Inferior parietal cortex (tissue), 1 donor: ENCODE results near the gene GZMA.

ENCODE experiments used
- DNase-seq: peaks from one replicate; pipeline ENCODE4 v3.0.0-alpha.2; 2016; ENCODE audit errors: extremely low spot score

Gene GZMA

DNA sequence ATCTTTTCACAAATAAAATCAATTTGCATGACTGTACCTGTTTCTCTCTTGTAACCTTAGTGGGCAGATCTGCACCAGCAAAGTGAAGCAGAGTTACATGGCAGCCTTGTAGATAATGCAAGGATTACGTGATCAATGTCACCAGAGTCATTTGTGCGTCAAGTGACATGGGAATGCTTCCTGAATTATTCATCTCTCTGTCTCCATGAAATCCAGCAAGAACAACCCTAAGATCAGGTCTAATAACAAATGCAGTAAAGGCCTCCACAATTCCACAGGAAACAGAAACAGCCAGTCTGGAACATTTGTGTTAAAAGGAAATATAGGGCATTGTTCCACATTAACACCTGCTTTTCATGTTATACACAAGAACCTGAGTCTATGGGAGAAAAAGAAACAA lies 7.8 kb downstream of the GZMA start:
- DNase-seq: no peak

- no peak for DNase-seq
Measured at GRCh38 chr5:55113327-55113726, 10.9 kb downstream of the GZMA start.

DNA sequence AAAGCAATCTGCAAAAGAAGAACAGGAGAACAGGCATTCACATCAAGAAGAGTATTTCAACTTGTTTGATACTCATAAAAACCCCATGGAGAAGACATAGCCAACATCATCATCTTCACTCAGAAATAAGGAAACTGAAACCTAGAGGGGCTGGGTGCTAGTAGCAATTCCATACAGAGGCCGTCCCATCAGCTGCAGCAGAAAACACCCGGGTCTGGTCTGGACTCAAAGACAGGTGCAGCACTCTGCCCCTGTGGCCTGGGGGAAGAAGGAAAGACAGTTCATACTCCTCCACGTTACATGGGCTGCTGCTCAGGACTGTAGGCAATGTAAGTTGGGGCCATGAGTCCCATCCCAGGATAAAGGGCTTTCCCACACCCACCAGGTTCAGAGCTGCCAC lies 11.6 kb downstream of the GZMA start:
- no peak for DNase-seq

- no peak for DNase-seq
Measured at GRCh38 chr5:55123365-55123764, 20.9 kb downstream of the GZMA start.

- DNase-seq: no peak
Measured at GRCh38 chr5:55134053-55134722, 31.7 kb downstream of the GZMA start.

DNA sequence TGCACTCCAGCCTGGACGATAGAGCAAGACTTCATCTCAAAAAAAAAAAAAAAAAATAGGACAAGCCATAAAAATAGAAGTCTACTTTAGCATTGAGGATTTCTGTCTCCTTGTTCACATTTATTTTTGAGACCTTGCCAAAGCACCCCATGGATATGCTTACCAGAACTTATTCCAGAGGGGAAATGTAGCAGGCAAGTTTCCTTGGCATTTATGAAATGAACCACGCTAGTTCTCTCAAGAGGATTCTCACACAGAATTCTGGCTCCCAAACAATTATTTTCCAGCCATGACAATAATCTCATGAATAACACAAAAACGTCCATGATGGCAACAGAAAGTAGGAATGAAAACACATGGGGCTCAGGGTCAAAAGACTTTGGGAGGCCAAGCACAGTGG lies 34.1 kb downstream of the GZMA start:
- DNase-seq: no peak

GRCh38 chr5:55140908-55141665 lies 38.6 kb downstream of the GZMA start:
- no peak for DNase-seq

DNA sequence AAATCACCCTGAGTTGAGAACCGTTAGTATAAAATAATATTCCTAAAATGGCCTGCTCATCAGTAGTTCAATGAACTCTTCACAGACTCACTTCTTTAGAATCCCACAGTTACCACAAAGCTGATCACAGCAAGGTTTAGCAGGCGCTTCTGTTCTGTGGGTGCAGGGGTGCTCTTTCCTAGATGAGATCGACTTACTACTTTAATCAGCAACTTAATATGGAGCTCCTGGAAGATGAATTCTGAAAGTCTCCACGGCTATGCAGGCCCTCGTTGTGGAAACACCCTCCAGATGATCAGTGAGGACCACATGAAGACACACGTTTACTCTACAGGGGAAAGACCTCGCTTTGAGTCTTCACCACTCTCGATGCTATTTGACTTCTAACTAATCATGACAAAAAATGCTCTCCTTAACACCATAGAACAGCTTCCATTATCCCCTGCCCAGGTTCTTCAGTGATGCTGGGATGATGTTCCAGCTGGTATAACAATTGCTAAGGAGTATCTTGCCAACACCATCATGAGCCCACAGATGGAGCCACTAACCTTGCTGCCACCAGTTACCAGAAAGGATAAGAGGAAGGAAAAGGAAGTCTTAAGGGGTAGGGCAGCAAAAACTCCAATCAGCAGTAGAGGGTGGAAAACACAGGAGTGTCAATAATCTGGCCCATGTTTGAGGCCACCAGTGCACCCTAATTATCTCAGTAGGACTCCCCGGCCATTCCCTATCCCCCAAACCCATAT lies 39.7 kb downstream of the GZMA start:
- no peak for DNase-seq

GRCh38 chr5:55143624-55144023 lies 41.2 kb downstream of the GZMA start:
- no peak for DNase-seq

DNA sequence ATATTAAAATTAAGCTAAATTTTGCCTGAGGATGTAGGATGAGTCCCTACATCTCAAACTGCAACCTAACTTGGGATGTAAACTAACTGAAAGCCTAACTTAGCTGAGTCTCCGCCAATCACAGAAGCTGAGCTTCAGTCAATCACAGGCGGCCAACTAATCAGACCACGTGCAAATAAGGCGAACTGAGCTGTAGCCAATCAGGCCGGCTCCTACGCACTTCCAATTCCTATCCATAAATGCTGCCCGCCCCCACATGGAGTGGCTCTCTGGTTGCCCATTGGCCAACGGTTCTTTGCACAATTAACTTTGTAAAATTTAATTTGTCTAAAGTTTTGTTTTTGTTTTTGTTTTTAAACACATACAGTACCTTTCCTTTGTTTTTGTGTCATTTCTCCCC lies 43.6 kb downstream of the GZMA start:
- no peak for DNase-seq

DNA sequence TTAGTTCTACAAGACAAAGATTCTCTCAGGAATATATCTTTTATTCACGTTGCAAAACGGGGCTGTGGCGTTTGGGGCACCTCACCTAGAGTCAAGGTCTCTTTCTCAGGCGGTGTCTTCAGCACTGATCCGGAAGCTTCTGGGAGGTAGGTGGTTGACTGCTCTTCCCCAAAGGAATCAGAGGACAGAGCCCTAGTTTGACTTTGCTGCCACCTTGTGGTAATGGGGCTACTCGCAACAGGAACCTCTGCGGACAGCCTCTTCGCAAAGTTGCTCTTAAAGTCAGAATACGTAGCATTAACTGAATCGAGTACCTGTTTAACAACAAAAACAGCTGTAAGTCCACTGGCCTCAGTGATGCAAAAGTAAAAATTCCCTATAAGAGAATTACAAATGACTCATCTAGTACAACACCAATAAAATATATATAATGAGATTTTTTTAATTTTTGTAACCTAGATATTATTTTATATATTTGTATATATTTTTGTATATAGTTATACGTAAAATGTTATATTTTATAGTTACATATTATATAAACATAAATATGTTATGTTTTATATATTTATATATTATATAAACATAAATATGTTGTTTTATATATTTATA lies 44.2 kb downstream of the GZMA start:
- DNase-seq: peak; percentile 90

DNA sequence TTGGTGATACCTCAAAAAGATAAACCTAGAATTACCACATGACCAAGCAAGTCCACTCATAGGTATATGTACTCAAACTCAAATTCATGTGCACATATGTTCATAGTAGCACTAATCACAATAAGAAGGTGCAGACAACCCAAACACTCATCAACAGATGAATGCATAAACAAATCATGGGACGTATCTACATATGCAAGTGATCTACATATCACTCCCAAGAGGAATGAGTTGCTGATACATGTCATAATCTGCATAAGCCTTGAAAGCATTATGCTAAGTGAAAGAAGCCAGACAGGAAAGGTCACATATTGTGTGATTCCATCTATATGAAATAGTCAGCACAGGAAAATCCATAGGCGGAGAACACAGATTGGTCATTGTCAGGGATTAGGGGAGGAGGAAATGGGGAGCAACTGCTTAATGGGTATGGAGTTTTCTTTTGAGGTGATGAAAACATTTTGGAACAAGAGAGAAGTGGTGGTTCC lies 46.9 kb downstream of the GZMA start:
- no peak for DNase-seq

DNA sequence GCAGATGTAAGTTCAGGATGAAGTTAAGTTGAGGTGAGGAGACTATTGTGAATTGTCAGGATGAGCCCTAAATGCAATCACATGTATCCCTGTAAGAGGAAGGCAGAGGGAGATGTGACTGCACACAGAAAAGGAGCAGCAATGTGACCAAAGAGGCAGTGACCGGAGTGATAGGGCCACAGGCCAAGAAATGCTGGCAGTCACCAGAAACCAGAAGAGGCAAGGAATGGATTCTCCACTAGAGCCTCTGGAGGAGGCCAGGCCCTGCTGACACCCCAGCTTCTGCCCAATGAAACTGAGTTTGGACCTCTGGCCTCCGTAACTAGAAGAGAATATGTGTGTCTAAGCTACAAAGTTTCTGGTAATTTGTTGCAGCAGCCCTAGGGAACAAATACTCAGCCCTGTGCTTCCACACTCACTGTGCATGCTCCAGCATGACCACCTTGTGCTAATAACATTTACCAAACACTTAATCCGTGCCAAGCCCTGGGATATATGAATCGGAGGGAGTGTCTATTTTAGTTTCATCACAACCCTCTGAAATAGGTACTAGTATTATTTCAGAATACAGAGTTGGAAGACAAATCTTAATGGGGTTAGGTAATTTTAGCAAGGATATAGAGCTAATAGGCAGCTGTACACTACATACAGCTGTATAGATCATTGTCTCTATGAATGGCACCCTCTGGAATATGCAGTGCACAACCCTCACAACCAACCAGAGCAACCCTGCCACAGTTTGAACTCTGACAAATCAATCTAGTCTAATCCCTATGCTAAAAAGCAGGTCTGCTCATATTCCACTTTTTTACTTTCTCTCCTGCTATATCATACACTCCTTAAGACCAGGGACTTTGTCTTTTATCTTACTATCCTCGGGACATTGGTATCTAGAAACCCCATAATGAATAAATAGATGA lies 49.7 kb downstream of the GZMA start:
- DNase-seq: no peak

DNA sequence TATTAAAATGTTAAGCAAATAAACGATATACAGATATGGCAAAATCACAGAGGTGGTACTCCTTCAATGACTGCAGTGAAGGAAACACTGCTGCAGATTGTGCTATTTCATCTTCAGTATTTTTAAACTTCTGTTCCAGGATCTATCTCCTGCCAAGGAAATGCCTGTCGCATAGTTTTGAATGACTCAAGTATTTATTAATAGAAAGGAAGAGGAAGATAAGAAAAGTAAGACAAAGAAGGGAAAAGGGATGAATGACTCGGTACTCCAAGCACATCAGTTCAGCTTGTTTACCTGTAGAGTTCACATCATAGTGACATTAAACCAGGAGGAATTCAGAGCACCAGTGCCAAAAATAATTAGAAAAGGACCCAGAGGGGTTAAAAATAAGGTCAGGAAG lies 52.4 kb downstream of the GZMA start:
- DNase-seq: no peak
